Occipital lobe (tissue), 2 donors: Measurements from ENCODE around the gene RNGTT. TPM values are rescaled to one million over a fixed set of nuclear protein-coding genes. Genes with fewer than 3 reads are reported as not detected.

Experiments
- DNase-seq: peaks from one replicate; lab custom pipeline; 2025; lab: John Stamatoyannopoulos, UW
- total RNA-seq: library from RNA; depleted of rRNA; stranded (reverse); fragments of >200 nt; gene quantifications from one replicate; pipeline ENCODE4 v1.2.3, GENCODE V29; 2014

RNGTT gene
- total RNA-seq, 1 donor from 2014 or later = 87.2 TPM

DNA sequence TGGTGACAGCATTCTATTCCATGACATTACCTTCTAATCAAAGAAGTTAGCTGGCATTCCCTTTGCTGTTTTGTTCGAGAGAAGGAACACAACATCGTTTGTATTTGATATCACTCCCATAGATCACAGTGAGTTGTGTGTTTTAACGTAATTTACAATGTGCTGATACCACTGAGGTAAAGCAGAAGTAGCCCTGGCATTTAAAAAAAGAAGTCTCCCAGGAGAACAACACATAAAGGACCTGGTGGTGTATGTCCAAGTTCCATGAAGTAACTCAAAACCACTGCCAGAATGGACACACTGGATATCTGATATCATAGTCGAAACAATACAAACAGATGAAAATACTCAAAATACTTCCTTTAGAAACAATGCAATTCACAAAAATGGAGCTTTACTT is 351.7 kb downstream of the RNGTT start:
- DNase-seq = no peak

DNA sequence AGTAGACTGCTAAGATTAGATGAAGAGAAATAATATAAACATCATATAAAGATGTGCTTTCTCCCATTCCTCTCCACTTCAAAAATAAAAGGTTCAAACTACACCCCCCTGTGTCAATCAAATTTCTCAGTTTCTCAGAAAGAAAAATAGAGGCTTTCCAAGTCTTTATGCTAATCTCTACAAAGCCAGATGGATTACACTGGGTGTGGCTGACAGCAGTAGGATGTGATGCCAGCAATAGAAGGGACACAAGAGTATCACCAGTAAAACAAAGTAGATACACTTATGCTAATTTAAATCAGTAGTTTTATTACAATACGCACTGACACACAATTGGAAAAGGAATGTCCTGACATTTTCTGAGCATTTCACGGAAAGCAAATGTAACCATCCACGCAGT is 353.4 kb downstream of the RNGTT start:
- DNase-seq = no peak

DNA sequence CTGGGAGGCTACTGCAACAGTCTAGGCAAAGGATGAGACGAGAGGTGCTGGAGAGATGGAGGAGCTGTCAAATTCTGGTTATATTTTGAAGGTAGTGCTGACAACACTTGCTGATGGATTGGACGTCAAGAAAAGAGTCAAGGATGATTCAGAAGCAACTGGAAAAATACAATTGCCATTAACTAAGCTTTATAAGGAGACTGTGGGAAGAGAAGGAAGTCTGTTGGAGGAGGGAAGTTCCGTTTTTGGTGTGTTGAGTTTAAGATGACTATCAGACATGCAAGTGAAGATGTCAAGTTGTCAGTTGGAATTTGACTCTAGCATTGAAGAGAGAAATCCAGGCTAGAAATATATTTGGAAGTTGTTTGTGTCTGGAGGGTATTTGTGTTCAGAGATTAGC is 358.1 kb downstream of the RNGTT start:
- no peak for DNase-seq

DNA sequence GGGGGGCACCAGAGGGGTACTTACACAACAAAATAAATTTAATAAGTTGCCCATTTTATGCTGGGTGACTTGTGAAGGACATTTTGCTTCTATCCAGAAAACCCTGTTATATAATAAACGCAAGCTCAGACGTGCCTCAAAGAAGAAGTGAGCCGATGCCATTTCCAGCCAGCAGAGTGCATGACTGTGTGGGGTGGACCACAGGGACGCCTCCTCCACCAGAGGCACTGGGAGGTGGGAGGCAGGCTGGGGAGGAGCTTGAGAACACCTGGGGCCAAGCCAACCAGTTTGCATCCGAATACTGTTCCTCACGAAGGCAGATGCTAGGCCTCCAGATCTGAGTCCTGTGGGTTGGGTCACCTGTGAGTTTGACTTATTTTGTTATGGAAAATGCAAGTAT is 363.8 kb downstream of the RNGTT start:
- no peak for DNase-seq

DNA sequence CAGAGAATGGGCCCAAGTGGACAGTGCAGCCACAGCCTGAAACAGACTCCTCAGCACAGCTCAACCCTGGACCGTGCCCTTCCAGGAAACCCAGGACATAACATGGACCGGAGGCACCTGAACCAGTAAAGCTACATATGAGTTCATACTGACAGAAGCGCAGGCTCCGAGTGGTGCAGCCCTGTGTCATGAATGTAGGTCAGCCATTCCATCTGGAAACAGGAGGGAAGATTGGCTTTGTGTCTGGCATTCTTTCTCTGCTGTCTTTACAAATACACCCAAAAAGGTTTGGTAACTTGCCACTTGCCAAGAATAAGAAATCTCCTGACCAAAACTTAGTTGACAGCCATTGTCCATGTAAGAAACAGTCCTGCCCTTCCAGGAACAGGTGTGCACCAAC is 366.6 kb downstream of the RNGTT start:
- DNase-seq = no peak

DNA sequence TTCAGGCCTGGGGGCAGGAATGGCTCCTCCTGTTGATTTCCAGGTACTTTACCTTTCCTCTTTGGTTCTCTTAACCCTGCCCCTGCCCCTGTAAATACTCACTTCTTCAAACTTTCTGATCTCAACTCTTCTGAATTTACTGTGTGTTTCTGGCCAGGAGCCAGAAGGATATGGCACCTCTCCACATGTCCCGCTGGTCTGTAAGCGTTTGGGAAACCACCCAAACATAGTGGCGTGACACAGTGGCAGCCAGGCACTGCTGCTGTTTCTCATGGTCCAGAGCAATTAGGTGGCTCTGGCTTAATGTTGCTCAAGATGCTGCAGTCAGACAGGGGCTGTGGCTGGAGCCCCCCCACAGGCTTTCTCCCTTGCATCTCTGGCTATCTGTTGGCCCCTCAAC is 374.5 kb downstream of the RNGTT start:
- DNase-seq = no peak

DNA sequence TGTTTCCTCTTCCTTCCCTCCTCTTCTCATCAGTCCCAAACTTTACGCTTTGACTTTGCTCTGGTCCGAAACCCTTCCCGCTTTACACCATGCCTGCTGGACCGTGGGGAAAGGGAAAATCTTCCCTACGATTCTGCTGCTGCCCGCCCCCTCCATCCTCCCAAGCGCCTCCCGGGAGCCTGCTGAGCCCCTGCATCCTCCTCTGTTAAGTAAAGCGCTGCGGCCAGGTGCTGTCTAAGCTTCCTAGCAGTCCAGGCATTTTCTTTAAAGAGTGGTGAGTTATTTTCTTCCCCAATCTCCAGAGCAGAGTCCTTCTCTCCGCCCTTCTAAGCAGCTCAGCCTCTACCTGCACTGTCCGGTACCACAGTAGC is 376.3 kb downstream of the RNGTT start:
- no peak for DNase-seq

DNA sequence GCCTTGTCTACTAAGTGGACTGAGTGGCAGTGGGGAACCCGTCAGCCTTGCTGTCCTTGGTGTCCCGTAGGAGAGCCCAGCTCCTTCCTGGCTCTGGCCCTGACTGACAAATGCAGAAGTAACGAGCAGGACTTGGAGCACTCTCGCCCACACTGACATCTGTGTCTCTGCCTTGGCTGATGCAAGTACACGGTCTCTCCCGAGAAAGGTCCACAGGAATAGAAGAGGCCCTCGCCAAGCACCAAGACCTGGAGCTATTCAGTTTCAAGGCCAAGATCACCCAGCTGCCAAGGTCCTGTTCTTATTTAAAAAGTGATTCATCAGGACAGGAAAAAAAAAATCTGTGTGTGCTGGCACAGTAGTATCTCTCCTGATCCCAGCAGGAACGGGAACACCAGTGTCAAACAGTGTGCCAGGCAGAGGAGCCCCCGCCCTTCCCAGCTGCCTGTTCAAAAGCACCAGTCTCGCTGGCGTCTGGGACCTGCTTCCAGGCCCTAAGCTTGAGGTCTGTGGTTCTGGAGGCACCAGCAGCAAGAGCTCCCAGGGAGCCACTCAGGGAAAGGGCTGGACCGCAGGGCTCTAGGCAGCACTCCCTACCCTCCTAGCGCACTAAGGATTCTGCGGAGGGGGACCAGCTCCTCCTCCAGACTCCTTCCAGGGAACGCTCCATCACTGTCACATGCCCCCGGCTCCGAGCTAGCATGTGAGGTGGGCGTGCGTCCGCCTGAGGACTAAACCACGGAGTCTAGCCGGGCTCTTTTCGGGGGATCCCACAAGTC is 376.9 kb downstream of the RNGTT start:
- peak; percentile 72 for DNase-seq

DNA sequence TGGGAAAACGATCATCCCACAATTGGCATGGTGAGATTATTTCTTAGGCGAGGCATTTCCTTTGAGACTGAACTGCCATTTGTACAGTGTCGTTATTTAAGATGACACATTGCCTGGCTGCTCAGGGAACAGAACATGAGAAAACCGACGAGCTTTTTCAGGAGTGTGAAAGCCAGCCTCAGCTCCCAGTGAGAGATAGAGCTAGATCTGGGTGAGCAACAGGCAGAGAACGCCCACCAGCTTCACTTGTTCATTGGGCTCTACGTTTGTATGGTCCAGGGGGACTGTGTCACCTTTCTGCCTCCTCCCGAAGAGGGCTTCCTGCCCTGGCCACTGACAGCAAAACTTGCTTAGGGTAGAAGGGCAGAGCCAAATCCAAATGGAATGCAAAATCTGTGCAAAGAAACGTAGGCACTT is 378.1 kb downstream of the RNGTT start:
- DNase-seq = peak; percentile 16

DNA sequence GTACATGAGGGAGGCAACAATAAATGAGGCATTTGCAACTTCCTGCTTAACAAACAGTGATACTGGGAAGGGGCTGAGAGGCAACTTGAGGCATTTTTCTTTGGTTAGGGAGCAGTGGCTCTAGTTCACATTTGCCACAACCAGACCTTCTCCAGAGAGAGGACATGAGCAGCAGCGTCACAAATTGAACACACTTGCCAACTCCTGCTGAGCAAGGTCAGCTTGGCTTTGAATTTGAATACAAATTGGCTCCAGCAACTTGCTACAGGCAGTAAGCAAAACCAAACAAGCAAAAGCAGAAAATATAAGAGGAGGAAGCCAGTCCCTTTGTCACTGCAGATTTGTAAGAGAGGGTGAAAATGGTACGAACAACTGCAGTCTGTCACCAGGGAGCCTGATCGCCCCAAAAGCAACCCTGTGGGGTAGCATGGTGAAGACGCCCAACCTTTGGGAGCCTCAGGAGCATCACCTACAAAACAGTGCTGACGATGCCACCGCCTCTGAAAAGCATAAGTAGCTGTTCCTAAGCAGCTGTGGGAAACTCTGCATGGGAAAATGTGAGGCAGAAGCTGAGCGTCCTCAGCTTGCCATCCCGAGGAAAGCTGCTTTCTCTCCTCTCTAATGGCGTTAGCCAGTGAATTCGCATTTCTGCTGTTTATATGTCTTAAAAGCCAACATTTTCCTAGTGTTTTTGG is 378.7 kb downstream of the RNGTT start:
- DNase-seq = no peak

DNA sequence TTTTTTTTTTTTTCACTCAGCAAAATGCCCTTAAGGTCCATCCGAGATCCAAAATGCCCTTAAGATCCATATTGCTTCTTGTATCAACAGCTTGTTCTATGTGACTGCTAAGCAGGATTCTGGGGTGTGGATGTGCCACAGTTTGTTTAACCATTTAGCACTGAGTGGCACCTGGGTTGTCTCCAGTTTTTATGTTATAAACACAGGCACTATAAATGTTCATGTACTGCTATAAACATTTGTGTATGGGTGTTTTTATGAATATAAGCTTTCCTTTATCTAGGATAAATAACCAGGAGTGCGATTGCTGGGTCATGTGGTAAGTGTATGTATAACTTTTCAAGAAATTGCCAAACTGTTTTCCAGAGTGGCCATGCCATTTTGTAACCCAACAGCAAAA is 386.0 kb downstream of the RNGTT start:
- DNase-seq = no peak

DNA sequence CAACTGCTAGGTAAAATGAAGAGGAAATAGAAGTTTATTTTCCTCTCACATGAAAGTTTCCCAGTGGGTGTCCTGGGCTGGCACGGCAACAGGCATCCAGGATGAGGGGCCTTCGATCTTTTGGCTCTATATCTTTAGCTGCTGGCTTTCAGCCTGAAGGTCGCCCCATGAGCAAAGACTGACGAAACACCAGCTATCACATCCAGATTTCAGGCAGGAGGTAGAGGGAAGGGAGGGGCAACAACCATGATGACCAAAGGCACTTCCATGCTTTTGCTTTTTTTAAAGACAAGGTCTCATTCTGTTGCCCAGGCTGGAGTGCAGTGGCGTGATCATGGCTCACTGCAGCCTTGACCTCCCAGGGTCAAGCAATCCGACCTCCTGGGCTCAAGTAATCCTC is 387.9 kb downstream of the RNGTT start:
- no peak for DNase-seq

DNA sequence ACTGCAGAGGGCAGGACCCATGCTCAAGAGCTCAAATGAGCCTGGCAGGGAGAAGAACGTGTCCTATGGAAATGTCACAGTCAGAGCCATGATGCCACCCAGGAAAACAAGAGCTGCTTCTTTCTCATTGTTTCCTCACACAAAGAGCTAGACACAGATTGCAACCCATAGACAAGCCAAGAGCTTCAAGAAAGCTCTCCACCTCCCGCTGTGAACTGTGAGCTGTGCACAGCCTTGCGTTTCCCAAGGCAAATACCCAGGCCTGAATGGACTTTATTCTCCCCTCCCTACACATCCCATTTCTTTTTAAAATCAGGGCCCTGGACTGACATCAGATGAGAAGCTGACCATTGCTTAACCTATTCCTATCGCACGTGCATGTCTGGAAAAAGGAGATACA is 388.8 kb downstream of the RNGTT start:
- no peak for DNase-seq

DNA sequence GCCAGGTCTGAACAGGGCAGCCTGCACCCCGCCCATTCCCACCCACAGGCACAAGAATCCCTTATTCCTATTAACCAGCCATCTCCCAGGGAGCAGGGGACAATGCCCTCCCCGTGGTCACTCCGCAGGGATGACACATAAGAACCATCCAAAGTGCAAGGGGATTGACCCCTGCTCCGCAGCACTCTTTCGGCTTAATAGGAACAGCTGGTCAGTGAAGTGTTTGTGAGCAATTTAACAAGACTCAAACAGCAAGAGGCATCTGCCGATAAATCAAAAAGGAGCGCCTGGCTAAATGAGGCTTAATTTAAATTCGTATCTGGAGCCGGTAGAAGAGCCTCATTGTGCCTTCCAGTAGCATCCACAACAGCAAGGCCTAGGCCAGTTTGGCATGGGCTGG is 389.4 kb downstream of the RNGTT start:
- DNase-seq = no peak

DNA sequence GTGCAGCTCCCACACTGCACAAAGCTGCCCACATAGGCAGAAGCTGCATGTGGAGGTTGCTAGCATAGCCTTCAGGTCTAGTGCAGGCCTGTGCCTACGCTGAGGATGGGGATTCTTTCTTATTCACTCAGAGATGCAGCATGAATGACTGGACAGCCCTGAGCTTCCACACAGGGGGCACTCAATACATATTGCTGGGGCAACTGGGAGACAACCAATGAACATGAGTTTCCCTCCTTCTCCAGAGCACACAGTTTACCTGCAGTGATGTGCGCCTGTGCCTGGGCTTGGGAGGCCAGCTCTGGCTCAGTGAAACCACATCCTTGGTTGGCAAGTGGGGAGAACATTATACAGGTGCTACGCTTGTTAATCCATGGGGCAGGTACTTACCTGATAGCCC is 389.9 kb downstream of the RNGTT start:
- DNase-seq = no peak

DNA sequence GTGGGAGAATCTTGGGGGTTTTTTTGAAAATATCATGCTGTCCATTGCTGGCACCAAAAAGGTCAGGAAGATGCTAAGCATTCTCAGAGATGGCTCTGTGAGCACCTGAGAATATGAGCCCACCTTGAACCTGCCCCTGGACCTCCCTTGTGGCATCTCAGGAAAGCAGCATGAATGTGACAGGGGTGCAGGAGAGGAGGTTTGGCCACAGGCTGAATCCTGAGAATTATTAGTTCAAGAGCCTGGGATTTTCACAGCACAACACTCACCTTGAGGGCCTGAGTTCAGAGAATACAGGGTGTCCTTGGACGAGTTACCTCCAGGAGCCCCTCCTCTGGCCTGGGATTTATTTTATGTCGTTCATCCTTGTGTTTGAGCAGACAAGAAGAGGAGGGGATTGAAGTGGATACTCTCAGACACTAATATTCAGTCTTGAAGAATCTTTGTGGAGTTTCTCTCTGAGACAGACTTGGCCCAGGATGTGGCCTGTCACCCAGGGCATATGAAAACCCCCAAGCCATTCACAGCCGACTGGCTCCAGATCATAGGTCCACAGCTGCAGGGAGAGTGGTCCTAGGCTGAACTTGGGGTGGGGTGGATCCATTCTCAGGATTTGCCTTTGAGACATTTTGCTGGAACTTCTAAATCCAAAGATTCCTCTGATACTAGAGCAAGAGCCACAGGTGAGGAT is 390.8 kb downstream of the RNGTT start:
- DNase-seq = no peak

DNA sequence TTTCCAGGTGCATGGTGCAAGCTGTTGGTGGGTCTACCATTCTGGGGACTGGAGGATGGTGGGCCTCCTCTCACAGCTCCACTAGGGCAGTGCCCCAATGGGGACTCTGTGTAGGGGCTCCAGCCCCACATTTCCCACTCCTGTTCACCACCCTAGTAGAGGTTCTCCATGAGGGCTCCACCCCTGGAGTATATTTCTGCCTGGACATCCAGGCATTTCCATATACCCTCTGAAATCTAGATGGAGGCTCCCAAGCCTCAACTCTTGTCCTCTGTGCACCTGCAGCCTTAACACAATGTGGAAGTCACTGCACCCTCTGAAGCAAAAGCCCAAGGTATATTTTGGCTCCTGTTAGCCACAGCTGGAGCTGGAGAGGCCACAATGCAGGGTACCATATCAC is 393.5 kb downstream of the RNGTT start:
- DNase-seq = no peak

DNA sequence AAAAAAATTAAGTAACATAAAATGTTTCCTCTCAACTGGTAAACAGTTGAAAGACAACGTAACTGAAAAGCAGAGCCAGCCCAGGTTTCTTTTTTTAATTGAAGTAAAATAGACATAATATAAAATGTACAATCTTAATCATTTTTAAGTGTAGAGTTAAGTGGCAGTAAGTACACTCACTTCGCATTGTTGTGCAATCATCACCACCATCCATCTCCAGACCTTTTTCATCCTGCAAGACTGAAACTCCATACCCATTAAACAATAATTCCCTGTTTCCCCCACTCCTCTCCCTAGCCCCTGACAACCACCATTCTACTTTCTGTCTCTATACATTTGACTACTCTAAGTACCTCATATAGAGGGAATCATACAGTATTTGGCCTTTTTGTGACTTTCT is 395.7 kb downstream of the RNGTT start:
- DNase-seq = no peak

DNA sequence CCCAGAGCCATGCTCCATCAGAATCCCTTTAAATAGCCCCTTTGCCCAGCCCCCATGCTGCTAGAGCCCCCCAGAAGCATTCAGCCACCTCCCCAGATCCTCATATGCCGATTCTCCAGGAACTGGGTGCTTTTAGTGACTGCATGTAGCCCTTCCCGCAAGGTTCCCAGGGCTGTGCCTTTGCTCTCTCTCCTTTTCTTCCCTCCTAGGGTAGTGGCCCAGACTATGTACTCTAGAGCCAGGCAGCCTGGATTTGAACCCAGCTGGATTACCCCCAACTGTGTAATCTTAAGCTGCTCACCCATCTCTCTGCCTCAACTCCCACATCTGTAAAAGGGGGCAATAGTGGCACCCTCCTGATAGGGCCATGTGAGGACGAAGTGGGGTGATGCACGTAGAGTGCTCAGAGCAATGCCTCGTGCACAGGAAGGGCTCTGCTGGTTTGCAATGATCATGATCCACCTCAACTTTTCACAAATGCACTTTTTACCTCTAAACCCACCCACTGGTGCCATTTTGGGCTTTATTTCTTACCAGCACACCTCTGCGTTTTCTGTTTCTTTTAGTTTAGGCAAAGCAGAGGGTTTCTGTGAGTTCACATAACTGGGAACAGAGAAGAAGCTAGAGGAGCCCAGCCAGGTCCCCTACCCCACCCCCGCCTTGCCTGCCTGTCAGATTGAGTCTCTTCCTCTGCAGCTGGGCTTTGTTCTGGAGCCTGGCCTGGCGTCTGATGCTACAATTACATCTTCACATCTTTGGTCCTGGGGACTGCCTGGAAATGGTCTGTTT is 396.5 kb downstream of the RNGTT start:
- no peak for DNase-seq

DNA sequence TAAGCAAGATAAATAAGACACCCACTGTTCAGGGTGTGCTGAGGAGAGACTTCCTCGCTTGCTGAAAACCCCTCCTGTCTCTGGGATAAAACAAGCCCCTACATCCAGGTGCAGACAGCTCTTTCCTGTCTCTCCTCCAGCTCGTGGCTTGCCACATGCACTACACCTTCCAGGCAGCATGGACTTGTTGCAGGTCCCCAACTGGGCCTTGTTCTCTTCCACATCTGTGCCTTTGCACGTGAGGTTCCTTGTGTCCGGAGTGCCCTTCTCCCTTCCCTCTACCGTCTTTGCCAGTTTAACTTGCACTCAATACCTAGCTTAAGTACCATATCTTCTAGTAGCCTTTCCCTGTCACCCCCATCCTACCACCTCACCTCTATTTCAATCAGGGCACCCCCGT is 397.6 kb downstream of the RNGTT start:
- no peak for DNase-seq

DNA sequence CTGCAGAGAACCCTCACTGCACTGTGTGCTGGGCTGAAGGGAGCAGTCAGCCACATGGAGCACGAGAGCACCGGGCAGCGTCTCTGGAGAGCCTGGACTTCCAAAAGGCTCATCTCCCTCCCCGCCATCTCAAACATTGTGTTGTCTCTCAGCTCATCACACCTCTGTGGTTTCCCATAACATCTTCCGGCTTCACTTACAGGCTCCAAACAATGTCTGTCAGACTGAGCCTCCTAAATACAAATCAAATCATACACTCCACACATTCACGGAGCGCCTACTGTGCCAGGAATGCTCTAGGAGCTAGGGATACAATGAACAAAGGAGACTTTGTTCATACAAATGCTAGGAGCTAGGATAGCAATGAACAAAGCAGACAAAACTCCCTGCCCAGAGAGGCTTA is 398.0 kb downstream of the RNGTT start:
- no peak for DNase-seq

DNA sequence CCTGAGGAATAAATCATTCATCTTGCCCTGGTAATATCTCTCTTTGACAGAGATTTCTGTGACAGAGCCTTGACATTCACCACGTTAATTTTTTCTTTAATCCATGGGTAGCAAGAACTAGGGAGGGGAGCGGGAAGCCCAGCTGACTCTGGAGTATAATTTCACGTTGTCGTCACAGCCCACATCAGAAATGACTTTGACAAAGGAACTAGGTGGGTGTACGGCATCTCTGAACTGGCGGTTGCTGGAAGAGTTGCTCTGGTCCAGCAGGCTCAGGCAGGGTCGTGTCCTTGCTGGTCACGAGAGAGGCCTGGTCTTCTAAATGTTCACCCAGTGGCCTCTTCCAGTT is 400.2 kb downstream of the RNGTT start:
- no peak for DNase-seq
